ENCODE data around the gene TSPAN16.

- no peak for TF ChIP-seq ZIC2 (tag by site-specific recombination; IDR thresholded peaks at IDR 0.05)
- no peak for TF ChIP-seq ZNF366 (tag by site-specific recombination; conservative IDR thresholded peaks at IDR 0.05)
- TF ChIP-seq, protein P1, sequence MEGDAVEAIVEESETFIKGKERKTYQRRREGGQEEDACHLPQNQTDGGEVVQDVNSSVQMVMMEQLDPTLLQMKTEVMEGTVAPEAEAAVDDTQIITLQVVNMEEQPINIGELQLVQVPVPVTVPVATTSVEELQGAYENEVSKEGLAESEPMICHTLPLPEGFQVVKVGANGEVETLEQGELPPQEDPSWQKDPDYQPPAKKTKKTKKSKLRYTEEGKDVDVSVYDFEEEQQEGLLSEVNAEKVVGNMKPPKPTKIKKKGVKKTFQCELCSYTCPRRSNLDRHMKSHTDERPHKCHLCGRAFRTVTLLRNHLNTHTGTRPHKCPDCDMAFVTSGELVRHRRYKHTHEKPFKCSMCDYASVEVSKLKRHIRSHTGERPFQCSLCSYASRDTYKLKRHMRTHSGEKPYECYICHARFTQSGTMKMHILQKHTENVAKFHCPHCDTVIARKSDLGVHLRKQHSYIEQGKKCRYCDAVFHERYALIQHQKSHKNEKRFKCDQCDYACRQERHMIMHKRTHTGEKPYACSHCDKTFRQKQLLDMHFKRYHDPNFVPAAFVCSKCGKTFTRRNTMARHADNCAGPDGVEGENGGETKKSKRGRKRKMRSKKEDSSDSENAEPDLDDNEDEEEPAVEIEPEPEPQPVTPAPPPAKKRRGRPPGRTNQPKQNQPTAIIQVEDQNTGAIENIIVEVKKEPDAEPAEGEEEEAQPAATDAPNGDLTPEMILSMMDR (tag by site-specific recombination; IDR thresholded peaks at IDR 0.05), result no peak
- no peak for TF ChIP-seq ZNF629 (tag by site-specific recombination; IDR thresholded peaks at IDR 0.05)
- no peak for TF ChIP-seq ZNF19 (tag by site-specific recombination; IDR thresholded peaks at IDR 0.05; ENCODE audit: low read depth)
- TF ChIP-seq, protein P2, sequence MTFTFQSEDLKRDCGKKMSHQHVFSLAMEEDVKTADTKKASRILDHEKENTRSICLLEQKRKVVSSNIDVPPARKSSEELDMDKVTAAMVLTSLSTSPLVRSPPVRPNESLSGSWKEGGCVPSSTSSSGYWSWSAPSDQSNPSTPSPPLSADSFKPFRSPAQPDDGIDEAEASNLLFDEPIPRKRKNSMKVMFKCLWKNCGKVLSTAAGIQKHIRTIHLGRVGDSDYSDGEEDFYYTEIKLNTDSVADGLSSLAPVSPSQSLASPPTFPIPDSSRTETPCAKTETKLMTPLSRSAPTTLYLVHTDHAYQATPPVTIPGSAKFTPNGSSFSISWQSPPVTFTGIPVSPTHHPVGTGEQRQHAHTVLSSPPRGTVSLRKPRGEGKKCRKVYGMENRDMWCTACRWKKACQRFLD (tag by site-specific recombination; IDR thresholded peaks at IDR 0.05), result no peak
- TF ChIP-seq PRDM6 (tag by site-specific recombination; IDR thresholded peaks at IDR 0.05), result no peak
- no peak for TF ChIP-seq ZNF404 (tag by site-specific recombination; IDR thresholded peaks at IDR 0.05)
- peak; percentile 97 for TF ChIP-seq ZNF184 (tag by site-specific recombination; IDR thresholded peaks at IDR 0.05)
- no peak for TF ChIP-seq ZNF785 (tag by site-specific recombination; IDR thresholded peaks at IDR 0.05)
- no peak for TF ChIP-seq ATF2 (tag by site-specific recombination; IDR thresholded peaks at IDR 0.05; ENCODE audit: low read depth)
- no peak for TF ChIP-seq ZNF501 (tag by site-specific recombination; IDR thresholded peaks at IDR 0.05)
- TF ChIP-seq ZNF133 (tag by site-specific recombination; IDR thresholded peaks at IDR 0.05), result no peak
- TF ChIP-seq ZBTB1 (tag by site-specific recombination; IDR thresholded peaks at IDR 0.05), result no peak
These were observed 22.0 kb upstream of the TSPAN16 start for GRCh38 chr19:11273989-11274388.
